GM18907 (cell line): ENCODE results near the gene HLA-A.
"Not testable (repeated sequence)": the region's sequence is repeated elsewhere in the genome, so short reads cannot be mapped to it uniquely, and the experiment has no call there.

Source experiments
- ATAC-seq: cut with Tn5 transposase; IDR thresholded peaks from one replicate; pipeline ENCODE4 v1.9.1; 2021; ENCODE audit warnings: mild to moderate bottlenecking, moderate library complexity; ENCODE audit not compliant: unreplicated experiment

The HLA-A gene

GRCh38 chr6:29958921-29959320 lies 16.6 kb downstream of the HLA-A start:
- ATAC-seq, result no peak

- ATAC-seq, result no peak
Observed at GRCh38 chr6:29959467-29959866, 17.1 kb downstream of the HLA-A start.

GRCh38 chr6:29961966-29962365 lies 19.6 kb downstream of the HLA-A start:
- ATAC-seq, result no peak

GRCh38 chr6:29963697-29964096 lies 21.4 kb downstream of the HLA-A start:
- not testable (repeated sequence) for ATAC-seq

GRCh38 chr6:29964518-29964886 lies 22.2 kb downstream of the HLA-A start:
- ATAC-seq, result no peak

GRCh38 chr6:29964887-29965562 lies 22.7 kb downstream of the HLA-A start:
- ATAC-seq, result peak; percentile 89

- no peak for ATAC-seq
Observed at GRCh38 chr6:29965563-29965872, 23.2 kb downstream of the HLA-A start.

GRCh38 chr6:29965873-29966601 lies 23.7 kb downstream of the HLA-A start:
- ATAC-seq, result no peak

- ATAC-seq, result no peak
Observed at GRCh38 chr6:29967379-29968010, 25.2 kb downstream of the HLA-A start.

GRCh38 chr6:29968130-29968529 lies 25.8 kb downstream of the HLA-A start:
- no peak for ATAC-seq

- ATAC-seq, result no peak
Observed at GRCh38 chr6:29968905-29969304, 26.6 kb downstream of the HLA-A start.

GRCh38 chr6:29970711-29971110 lies 28.4 kb downstream of the HLA-A start:
- no peak for ATAC-seq

GRCh38 chr6:29974901-29975560 lies 32.7 kb downstream of the HLA-A start:
- no peak for ATAC-seq

- no peak for ATAC-seq
Observed at GRCh38 chr6:29975561-29975907, 33.2 kb downstream of the HLA-A start.

GRCh38 chr6:29976253-29976587 lies 33.9 kb downstream of the HLA-A start:
- peak; percentile 14 for ATAC-seq

- peak; percentile 70 for ATAC-seq
Observed at GRCh38 chr6:29976588-29977424, 34.5 kb downstream of the HLA-A start.

GRCh38 chr6:29977425-29977727 lies 35.0 kb downstream of the HLA-A start:
- ATAC-seq, result no peak

GRCh38 chr6:29980013-29980412 lies 37.7 kb downstream of the HLA-A start:
- not testable (repeated sequence) for ATAC-seq

GRCh38 chr6:29980511-29980910 lies 38.2 kb downstream of the HLA-A start:
- no peak for ATAC-seq

- ATAC-seq, result no peak
Observed at GRCh38 chr6:29981211-29981812, 39.0 kb downstream of the HLA-A start.

GRCh38 chr6:29982097-29982496 lies 39.8 kb downstream of the HLA-A start:
- ATAC-seq, result no peak
